Prostate gland (tissue), 2 donors: ENCODE data around the gene GPR137. TPM values are rescaled to one million over a fixed set of nuclear protein-coding genes. Genes with fewer than 3 reads are reported as not detected.

Source experiments
- DNase-seq: peaks from one replicate; pipeline ENCODE4 v3.0.0-alpha.2; 2019; ENCODE audit warnings: low spot score
- H3K27ac ChIP-seq, 2 donors: fragments of 200-600 bp; sonication (generic); 2 replicates each; pipeline ENCODE4 v1.5.1; 2017 to 2019
- H3K27me3 ChIP-seq: fragments of 200-600 bp; sonication (generic); replicated peaks from 2 replicates; pipeline ENCODE4 v1.5.1; 2019; ENCODE audit not compliant: insufficient read depth
- H3K36me3 ChIP-seq, 2 donors: fragments of 200-600 bp; sonication (generic); 1 replicate in 1 of 2; 2 replicates in 1 of 2; pipeline versions ENCODE4 v1.5.1 to v1.8.1; 2017 to 2019
- H3K4me1 ChIP-seq: fragments of 200-600 bp; sonication (generic); replicated peaks from 2 replicates; pipeline ENCODE4 v1.5.1; 2019
- H3K4me3 ChIP-seq, 2 donors: fragments of 200-600 bp; sonication (generic); 2 replicates each; pipeline ENCODE4 v1.5.1; 2017 to 2019
- H3K9me3 ChIP-seq: fragments of 200-600 bp; sonication (generic); 2 replicates; pipeline ENCODE4 v1.5.1; 2017
- POLR2A ChIP-seq: fragments of 450-650 bp; IDR thresholded peaks from one replicate; pipeline ENCODE4 v1.6.1; 2016; ENCODE audit warnings: antibody characterized with exemption, mild to moderate bottlenecking
- POLR2AphosphoS5 ChIP-seq: sonication (generic); formaldehyde crosslinking; IDR thresholded peaks from one replicate; pipeline ENCODE4 v1.6.1; 2017; ENCODE audit warnings: antibody characterized with exemption
- WGBS: methylation state at CpG from one replicate; pipeline ENCODE4 v1.1.5; 2018; 5-methylcytosine and 5-hydroxymethylcytosine counted together
- intact Hi-C: fragments of 100-400 bp; cut with DNase I; formaldehyde crosslinking; loops from one replicate; pipeline ENCODE4 v1.14.2; 2022
- total RNA-seq, 2 donors: library from RNA; depleted of rRNA; stranded (reverse); fragments of >200 nt; gene quantifications; one replicate each; pipeline ENCODE4 v1.1.0, GENCODE V29; 2016
- TF ChIP-seq, protein P1 (sequence below), 4 experiments: fragments of 200-600 bp in 2 of 4; fragments of 450-650 bp in 2 of 4; sonication (generic) in 2 of 4; IDR thresholded peaks; 1 replicate in 3 of 4; 2 replicates in 1 of 4; pipeline ENCODE4 v1.5.1; 2016 to 2019; ENCODE audit warnings: antibody characterized with exemption in 4 of 4, mild to moderate bottlenecking in 2 of 4, moderate library complexity in 2 of 4

The GPR137 gene
- total RNA-seq, 2 donors from 2014 or later, result 38.8 to 94.9 TPM

DNA sequence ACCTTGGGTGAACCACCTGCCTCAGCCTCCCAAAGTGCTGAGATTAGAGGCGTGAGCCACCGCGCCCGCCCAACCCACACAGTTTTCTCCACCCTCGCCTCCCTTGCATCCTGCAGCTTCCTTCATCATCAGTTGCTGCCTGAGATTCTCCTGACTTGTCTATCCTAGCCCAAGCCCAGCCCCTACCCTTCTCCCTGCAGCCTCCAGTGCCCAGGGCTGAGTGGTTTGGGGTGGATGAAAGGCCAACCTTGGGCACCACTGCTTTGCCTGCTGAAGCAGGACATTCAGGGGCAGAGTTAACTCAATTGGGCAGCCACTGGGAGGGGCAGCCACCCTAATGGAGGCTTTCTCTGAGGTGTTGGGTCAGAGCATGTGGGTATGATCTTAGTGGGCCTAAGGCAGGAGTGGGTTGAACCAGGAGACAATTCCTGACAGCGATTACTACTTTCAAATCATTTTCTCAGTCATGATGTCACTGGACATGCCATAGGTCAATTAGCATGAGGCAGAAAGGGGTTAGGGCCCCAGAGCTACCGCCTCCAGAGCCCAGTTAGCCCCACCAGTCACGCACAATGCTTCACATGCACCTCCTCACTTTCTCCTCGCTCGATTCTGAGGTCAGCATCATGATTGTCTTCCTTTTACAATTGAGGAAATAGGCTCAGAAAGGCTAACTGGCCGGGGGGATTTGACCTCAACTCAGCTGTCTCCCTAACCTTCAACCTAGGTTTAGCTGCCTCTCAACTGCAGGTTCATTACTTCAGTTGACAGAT is 45.8 kb upstream of the GPR137 start:
- peak overlapping the region; percentile 95 to 96 for H3K27ac ChIP-seq
- H3K36me3 ChIP-seq, result no peaks in the 10 kb centered on the region
- TF ChIP-seq, protein P1, sequence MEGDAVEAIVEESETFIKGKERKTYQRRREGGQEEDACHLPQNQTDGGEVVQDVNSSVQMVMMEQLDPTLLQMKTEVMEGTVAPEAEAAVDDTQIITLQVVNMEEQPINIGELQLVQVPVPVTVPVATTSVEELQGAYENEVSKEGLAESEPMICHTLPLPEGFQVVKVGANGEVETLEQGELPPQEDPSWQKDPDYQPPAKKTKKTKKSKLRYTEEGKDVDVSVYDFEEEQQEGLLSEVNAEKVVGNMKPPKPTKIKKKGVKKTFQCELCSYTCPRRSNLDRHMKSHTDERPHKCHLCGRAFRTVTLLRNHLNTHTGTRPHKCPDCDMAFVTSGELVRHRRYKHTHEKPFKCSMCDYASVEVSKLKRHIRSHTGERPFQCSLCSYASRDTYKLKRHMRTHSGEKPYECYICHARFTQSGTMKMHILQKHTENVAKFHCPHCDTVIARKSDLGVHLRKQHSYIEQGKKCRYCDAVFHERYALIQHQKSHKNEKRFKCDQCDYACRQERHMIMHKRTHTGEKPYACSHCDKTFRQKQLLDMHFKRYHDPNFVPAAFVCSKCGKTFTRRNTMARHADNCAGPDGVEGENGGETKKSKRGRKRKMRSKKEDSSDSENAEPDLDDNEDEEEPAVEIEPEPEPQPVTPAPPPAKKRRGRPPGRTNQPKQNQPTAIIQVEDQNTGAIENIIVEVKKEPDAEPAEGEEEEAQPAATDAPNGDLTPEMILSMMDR (IDR thresholded peaks at IDR 0.05), result no peak
- TF ChIP-seq POLR2A (no peak), POLR2AphosphoS5 (no peak)
- DNase-seq, result no peak
- H3K4me1 ChIP-seq, result peaks cover 18% of the 10 kb centered on the region
- 86% methylated on average over 11 of the region's 11 CpGs for whole genome bisulfite sequencing
- no peaks in the 10 kb centered on the region for H3K27me3 ChIP-seq
- H3K9me3 ChIP-seq, result no peaks in the 10 kb centered on the region
- intact Hi-C loops, result no loop called here
- H3K4me3 ChIP-seq, result peak overlapping the region; percentile 71 to 91

DNA sequence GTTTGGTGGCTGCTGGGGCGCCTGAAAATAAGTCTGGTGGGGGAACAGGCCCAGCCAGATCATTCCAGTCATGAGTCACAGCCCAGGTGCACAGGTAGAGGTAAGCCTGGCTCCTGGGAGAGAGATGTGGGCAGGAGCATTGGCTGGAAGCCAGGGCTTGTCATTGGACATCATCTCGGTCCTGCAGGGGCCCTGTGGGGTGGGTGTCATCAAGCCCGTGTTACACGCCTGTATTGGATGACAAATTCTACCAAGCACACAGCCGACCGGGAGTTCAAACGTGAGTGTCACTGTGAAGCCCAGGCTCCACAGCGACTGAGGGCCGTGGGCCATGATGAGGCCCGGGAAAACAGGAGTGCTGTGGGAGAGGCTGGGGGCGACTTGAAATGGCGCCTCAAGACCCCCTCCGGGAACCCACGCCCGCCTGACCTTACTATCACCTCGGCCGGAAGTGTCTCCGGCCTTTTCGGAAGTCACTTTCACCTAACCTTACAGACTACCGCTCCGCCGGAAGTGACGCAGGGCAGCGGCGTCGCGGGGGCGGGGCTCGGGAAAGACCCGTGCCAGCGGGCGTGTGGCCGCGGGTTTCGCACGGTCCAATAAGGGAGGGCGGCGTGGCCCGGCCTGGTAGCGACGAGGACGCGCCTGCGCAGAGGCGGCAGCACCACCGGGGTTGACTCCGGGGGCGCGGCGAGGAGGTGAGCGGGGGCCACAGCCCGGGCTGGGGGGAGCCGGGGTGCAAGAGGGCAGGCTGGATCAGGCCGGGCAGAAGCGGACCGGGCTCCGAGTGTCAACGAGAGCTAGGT is 45.0 kb upstream of the GPR137 start, which contains the start of gene FKBP2:
FKBP2 (plus strand) TSS at position 661 of the 806 bp plus-strand sequence. CDS start 1,293 bp downstream, outside the sequence.
- intact Hi-C loops, result no loop called here
- Histone ChIP-seq H3K4me1 (peaks cover 25% of the 10 kb centered on the region), H3K27me3 (no peaks in the 10 kb centered on the region), H3K36me3 (no peaks in the 10 kb centered on the region), H3K9me3 (no peaks in the 10 kb centered on the region), H3K4me3 (peak within 1 kb of the TSS; percentile 71 to 91), H3K27ac (peak within 1 kb of the TSS; percentile 95 to 96)
- DNase-seq, result peak; percentile 96
- WGBS, result 2% methylated on average over 54 of the region's 58 CpGs
- TF ChIP-seq POLR2A (peak; percentile 72), POLR2AphosphoS5 (peak; percentile 99)
- TF ChIP-seq, protein P1 (IDR thresholded peaks at IDR 0.05), result peak in 1 of 4 experiments; percentile 41

DNA sequence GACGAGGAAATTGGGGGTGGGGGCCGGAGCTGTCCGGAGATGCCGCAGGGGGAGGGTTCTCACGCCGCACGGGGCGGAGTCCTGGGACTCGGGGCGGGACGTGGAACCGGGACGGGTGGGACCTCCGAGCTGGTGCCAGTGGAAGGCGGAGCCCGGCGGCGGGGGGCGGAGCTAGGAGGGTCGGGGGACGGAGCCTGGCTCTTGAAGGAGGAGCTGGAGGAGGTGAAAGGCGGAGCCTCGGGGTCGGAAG is 44.5 kb upstream of the GPR137 start:
- Histone ChIP-seq H3K9me3 (no peaks in the 10 kb centered on the region), H3K4me3 (peak overlapping the region; percentile 71 to 91), H3K4me1 (peaks cover 29% of the 10 kb centered on the region), H3K27ac (peak overlapping the region; percentile 95 to 96), H3K27me3 (no peaks in the 10 kb centered on the region), H3K36me3 (no peaks in the 10 kb centered on the region)
- 3% methylated on average over 18 of the region's 24 CpGs for WGBS
- TF ChIP-seq POLR2A (no peak), POLR2AphosphoS5 (no peak)
- TF ChIP-seq, protein P1 (IDR thresholded peaks at IDR 0.05), result no peak
- peak; percentile 99 for DNase-seq
- intact Hi-C loops, result no loop called here

DNA sequence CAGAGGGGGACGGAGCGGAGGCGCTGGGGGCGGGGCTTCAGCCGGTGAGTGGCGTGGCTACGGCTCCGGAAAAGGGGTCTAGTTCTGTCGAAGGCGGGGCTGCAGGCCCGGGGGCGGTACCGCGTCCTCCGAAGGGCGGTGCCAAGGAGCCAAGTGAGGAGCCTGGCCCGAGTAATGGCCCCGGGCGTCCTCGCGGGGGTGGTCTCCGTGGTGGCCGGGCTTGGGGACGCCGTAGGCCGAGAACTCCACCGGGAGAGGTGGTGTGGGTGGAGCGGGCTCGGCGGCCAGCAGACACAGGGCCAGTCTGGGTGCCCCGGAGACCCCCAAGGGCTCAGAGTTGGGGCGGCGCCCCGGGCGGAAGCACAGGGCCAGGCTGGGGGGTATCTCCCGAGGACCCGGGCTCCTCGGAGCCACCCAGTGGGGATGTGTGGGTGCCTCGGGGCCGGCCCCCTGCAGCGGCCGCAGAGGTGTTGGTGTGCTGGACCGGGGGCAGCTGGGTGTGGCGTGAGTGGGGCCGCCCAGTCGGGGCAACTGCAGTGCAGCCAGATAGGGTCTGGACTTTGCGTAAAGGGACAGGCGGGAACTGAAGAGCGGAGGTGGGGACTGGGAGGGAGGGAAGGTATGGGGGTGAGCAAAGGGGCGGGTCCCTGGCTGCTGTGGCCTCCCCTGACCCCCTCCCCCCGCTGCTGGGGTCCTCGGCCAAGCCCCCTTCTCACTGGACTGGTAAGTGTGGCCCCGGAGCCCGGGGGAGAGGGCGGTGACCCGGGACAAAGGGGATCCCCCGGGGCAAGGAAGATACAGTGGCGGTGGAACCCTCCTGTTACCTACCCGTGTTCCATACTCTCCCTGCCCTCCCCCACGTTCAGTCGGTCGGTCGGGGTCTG is 43.9 kb upstream of the GPR137 start:
- TF ChIP-seq POLR2AphosphoS5 (peak; percentile 80), POLR2A (peak; percentile 95)
- TF ChIP-seq, protein P1 (IDR thresholded peaks at IDR 0.05), result peak in 1 of 4 experiments; percentile 27
- WGBS, result under 1% methylated on average over 52 of the region's 63 CpGs
- H3K4me1 ChIP-seq, result peaks cover 29% of the 10 kb centered on the region
- H3K4me3 ChIP-seq, result peak overlapping the region; percentile 71 to 91
- no peaks in the 10 kb centered on the region for H3K27me3 ChIP-seq
- no peaks in the 10 kb centered on the region for H3K36me3 ChIP-seq
- H3K9me3 ChIP-seq, result no peaks in the 10 kb centered on the region
- H3K27ac ChIP-seq, result peak overlapping the region; percentile 95 to 96
- DNase-seq, result no peak
- intact Hi-C loops, result no loop called here
